ENCODE measurements around the gene SCAP. TPM values are rescaled to one million over a fixed set of nuclear protein-coding genes. Genes with fewer than 3 reads are reported as not detected.

Gene SCAP
- total and polyA plus RNA-seq, 2 experiments from 2014 or later, result 35.5 to 141 TPM

- no peak for DNase-seq (ENCODE audit: low spot score)
- ATAC-seq, result no peak
- H3K36me3 Mint-ChIP-seq (ENCODE audit: low read depth), result peaks cover 58% of the 10 kb centered on the region
These were observed 61.6 kb downstream of the SCAP start for GRCh38 chr3:47414161-47414564.

DNA sequence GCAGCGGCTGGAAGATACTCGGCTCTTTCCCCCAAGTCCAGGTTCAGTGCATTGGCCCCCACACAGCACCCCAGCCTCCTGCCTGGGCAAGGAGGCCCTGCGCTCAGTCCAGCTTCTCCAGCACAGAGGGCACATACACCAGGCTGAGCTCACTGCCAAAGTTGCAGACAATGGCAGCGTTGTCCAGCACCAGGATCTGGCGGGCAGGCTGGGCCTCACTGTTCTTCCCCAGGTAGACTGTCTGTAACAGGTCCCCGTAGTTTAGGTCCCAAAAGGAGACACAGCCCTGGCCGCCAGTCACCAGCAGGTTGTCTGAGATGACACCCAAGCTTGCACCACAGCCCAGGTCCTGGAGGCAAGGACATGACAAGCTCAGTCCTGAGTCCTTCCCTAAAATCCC is 62.0 kb downstream of the SCAP start:
- peaks cover 8% of the 10 kb centered on the region for H3K4me1 Mint-ChIP-seq
- no peak for DNase-seq (ENCODE audit: low spot score)
- Histone ChIP-seq H2AFZ (no peak overlapping the region), H3F3A (replicated peaks; ENCODE audit: low read depth) (0 out of 2 replicates have a peak, but pooled peaks cover 20% of the 10 kb centered on the region), H3K27ac (ENCODE audit: low read depth) (no peak overlapping the region), H4K20me1 (replicated peaks; ENCODE audit: insufficient read depth) (peaks cover 6% of the 10 kb centered on the region; the same call in 1 of the 2 replicates), H3K36me3 (ENCODE audit: insufficient read depth) (no peaks in the 10 kb centered on the region), H3K4me3 (no peak overlapping the region), H3K27me3 (ENCODE audit: insufficient read depth) (no peaks in the 10 kb centered on the region), H3K79me2 (replicated peaks; ENCODE audit: insufficient read depth) (no peaks in the 10 kb centered on the region), H3K4me1 (ENCODE audit: insufficient read depth) (no peaks in the 10 kb centered on the region), H3K9me2 (ENCODE audit: insufficient read depth) (no peaks in the 10 kb centered on the region), H3K4me2 (no peak overlapping the region)
- H3K27ac Mint-ChIP-seq, result no peak overlapping the region
- no peak overlapping the region for H3K4me3 Mint-ChIP-seq
- peaks cover 32% of the 10 kb centered on the region for H3K27me3 Mint-ChIP-seq (ENCODE audit: insufficient read depth, low read depth, poor library complexity)
- peaks cover 11% of the 10 kb centered on the region for H3K9me3 Mint-ChIP-seq
- TF ChIP-seq ZNF114 (CRISPR knock-in tag; IDR thresholded peaks at IDR 0.05) (no peak), REST (IDR thresholded peaks at IDR 0.05; ENCODE audit: unreplicated experiment) (no peak), CREB1 (CRISPR knock-in tag; IDR thresholded peaks at IDR 0.05; ENCODE audit: low read depth) (no peak), ZNF331 (CRISPR knock-in tag; IDR thresholded peaks at IDR 0.05; ENCODE audit: low read depth) (no peak)
- ATAC-seq, result no peak
- peaks cover 56% of the 10 kb centered on the region for H3K36me3 Mint-ChIP-seq (ENCODE audit: low read depth)

More at GRCh38 chr3:47414161-47414564, 61.6 kb downstream of the SCAP start:
- H3K4me1 Mint-ChIP-seq, result peaks cover 12% of the 10 kb centered on the region
- Histone ChIP-seq H3K36me3 (ENCODE audit: insufficient read depth) (no peaks in the 10 kb centered on the region), H3K79me2 (replicated peaks; ENCODE audit: insufficient read depth) (no peaks in the 10 kb centered on the region), H3K4me3 (no peak overlapping the region), H3K4me1 (ENCODE audit: insufficient read depth) (no peaks in the 10 kb centered on the region), H3K4me2 (no peak overlapping the region), H3K27ac (ENCODE audit: low read depth) (no peak overlapping the region), H3K27me3 (ENCODE audit: insufficient read depth) (no peaks in the 10 kb centered on the region), H2AFZ (no peak overlapping the region), H4K20me1 (replicated peaks; ENCODE audit: insufficient read depth) (peaks cover 6% of the 10 kb centered on the region; the same call in 1 of the 2 replicates), H3F3A (replicated peaks; ENCODE audit: low read depth) (0 out of 2 replicates have a peak, but pooled peaks cover 20% of the 10 kb centered on the region), H3K9me2 (ENCODE audit: insufficient read depth) (no peaks in the 10 kb centered on the region)
- H3K27me3 Mint-ChIP-seq (ENCODE audit: insufficient read depth, low read depth, poor library complexity), result peaks cover 36% of the 10 kb centered on the region
- H3K4me3 Mint-ChIP-seq, result no peak overlapping the region
- TF ChIP-seq EZH2phosphoT487 (IDR thresholded peaks at IDR 0.05; ENCODE audit: unreplicated experiment) (no peak), POLR2AphosphoS5 (IDR thresholded peaks at IDR 0.05; ENCODE audit: low read depth) (peak; percentile 33; the same call in 1 of the 2 replicates)
- H3K27ac Mint-ChIP-seq, result no peak overlapping the region
- peaks cover 11% of the 10 kb centered on the region for H3K9me3 Mint-ChIP-seq
